H1 (cell line): Measurements from ENCODE around the gene LCORL. TPM values are rescaled to one million over a fixed set of nuclear protein-coding genes. Genes with fewer than 3 reads are reported as not detected.

Source experiments
- CTCF ChIA-PET: fragments of 300-600 bp; sonication (Branson Sonifier 250); formaldehyde crosslinking; loops from one replicate; lab custom pipeline; 2021; ENCODE audit not compliant: partially characterized antibody; lab: Charles Lee
- POLR2A ChIA-PET: fragments of 300-600 bp; sonication (Branson Sonifier 250); formaldehyde crosslinking; loops from one replicate; lab custom pipeline; 2021; ENCODE audit warnings: inconsistent platforms; ENCODE audit not compliant: partially characterized antibody; lab: Charles Lee
- DNase-seq, 2 experiments: peaks; one replicate each; pipeline versions ENCODE4 v3.0.0 to v3.0.0-alpha.2; 2010 to 2022; ENCODE audit warnings: low spot score in 2 of 2, low read depth in 1 of 2, mixed read lengths in 1 of 2
- FAIRE-seq: peaks from 2 replicates; lab custom pipeline; 2011; peaks lifted over from hg19 to GRCh38; lab: Jason Lieb, UNC
- H2AFZ ChIP-seq: 2 replicates; pipeline ENCODE4 v1.8.1; 2012; ENCODE audit warnings: low read length, inconsistent platforms
- H2AK5ac ChIP-seq: 2 replicates; pipeline ENCODE4 v1.6.1; 2013; ENCODE audit warnings: low read depth, low read length
- H2BK120ac ChIP-seq: replicated peaks from 2 replicates; pipeline ENCODE3; 2013; ENCODE audit warnings: low read depth, low read length, inconsistent platforms
- H2BK12ac ChIP-seq: 2 replicates; pipeline ENCODE4 v1.6.1; 2013; ENCODE audit warnings: low read depth, low read length
- H2BK15ac ChIP-seq: 2 replicates; pipeline ENCODE4 v1.6.1; 2013; ENCODE audit warnings: low read length
- H2BK20ac ChIP-seq: 2 replicates; pipeline ENCODE4 v1.6.1; 2013; ENCODE audit warnings: low read length
- H2BK5ac ChIP-seq: 2 replicates; pipeline ENCODE4 v1.6.1; 2013; ENCODE audit warnings: low read depth, low read length
- H3K14ac ChIP-seq: 2 replicates; pipeline ENCODE4 v1.6.1; 2013; ENCODE audit warnings: inconsistent platforms; ENCODE audit not compliant: insufficient read length
- H3K18ac ChIP-seq: 2 replicates; pipeline ENCODE4 v1.6.1; 2013; ENCODE audit warnings: low read length; ENCODE audit errors: extremely low read depth
- H3K23ac ChIP-seq: 2 replicates; pipeline ENCODE4 v1.6.1; 2013; ENCODE audit warnings: inconsistent platforms; ENCODE audit not compliant: insufficient read length
- H3K23me2 ChIP-seq: 2 replicates; pipeline ENCODE4 v1.6.1; 2013; ENCODE audit warnings: low read depth, low read length
- H3K27ac ChIP-seq: 2 replicates; pipeline ENCODE4 v1.6.1; 2011; ENCODE audit warnings: low read depth, low read length, inconsistent platforms
- H3K27me3 ChIP-seq, 4 experiments: replicated peaks in 1 of 4; 1 replicate in 1 of 4; 2 replicates in 3 of 4; pipeline versions ENCODE4 v1.6.1 to v1.8.1; 2011 to 2013; ENCODE audit warnings: low read length in 3 of 4, mild to moderate bottlenecking in 3 of 4, inconsistent platforms in 2 of 4, mixed read lengths in 2 of 4, moderate library complexity in 1 of 4; ENCODE audit not compliant: control insufficient read depth in 3 of 4, insufficient read depth in 3 of 4; ENCODE audit errors: extremely low read depth in 1 of 4
- H3K36me3 ChIP-seq, 4 experiments: 2 replicates each; pipeline versions ENCODE4 v1.6.1 to v1.8.1; 2011 to 2013; ENCODE audit warnings: mild to moderate bottlenecking in 4 of 4, low read length in 3 of 4, moderate library complexity in 2 of 4, control low read depth in 1 of 4, inconsistent platforms in 1 of 4; ENCODE audit not compliant: insufficient read depth in 4 of 4, control insufficient read depth in 2 of 4
- H3K4ac ChIP-seq: replicated peaks from 2 replicates; pipeline ENCODE3; 2013; ENCODE audit warnings: low read length, low read depth, mixed read lengths, inconsistent platforms; ENCODE audit not compliant: insufficient read length
- H3K4me1 ChIP-seq, 4 experiments: replicated peaks in 1 of 4; 1 replicate in 1 of 4; 2 replicates in 3 of 4; pipeline versions ENCODE4 v1.6.1 to v1.8.1; 2011 to 2013; ENCODE audit warnings: low read length in 3 of 4, inconsistent platforms in 2 of 4, mixed read lengths in 1 of 4; ENCODE audit not compliant: insufficient read depth in 4 of 4, control insufficient read depth in 3 of 4
- H3K4me2 ChIP-seq, 2 experiments: 2 replicates each; pipeline versions ENCODE4 v1.6.1 to v1.8.1; 2011 to 2013; ENCODE audit warnings: low read depth in 2 of 2, low read length in 2 of 2, control low read depth in 1 of 2, inconsistent platforms in 1 of 2, mild to moderate bottlenecking in 1 of 2; ENCODE audit not compliant: insufficient read depth in 1 of 2
- H3K4me3 ChIP-seq, 4 experiments: fragments of 200-600, 300-600 bp in 1 of 4; sonication (generic), shearing (Covaris generic), sonication (Bioruptor Twin) in 1 of 4; 2 replicates each; pipeline versions ENCODE4 v1.5.1 to v1.8.1; 2011 to 2016; ENCODE audit warnings: low read length in 4 of 4, low read depth in 3 of 4, control low read depth in 2 of 4, inconsistent platforms in 2 of 4, mild to moderate bottlenecking in 2 of 4, mixed read lengths in 1 of 4, moderate library complexity in 1 of 4; ENCODE audit not compliant: insufficient read depth in 2 of 4; ENCODE audit errors: extremely low read depth in 1 of 4
- H3K56ac ChIP-seq: replicated peaks from 2 replicates; pipeline ENCODE3; 2013; ENCODE audit warnings: low read depth, mild to moderate bottlenecking, mixed read lengths, low read length, inconsistent platforms; ENCODE audit not compliant: insufficient read length
- H3K79me1 ChIP-seq: 2 replicates; pipeline ENCODE4 v1.6.1; 2013; ENCODE audit warnings: low read depth, low read length, control low read depth
- H3K79me2 ChIP-seq, 2 experiments: 2 replicates each; pipeline versions ENCODE4 v1.6.1 to v1.8.1; 2012 to 2013; ENCODE audit warnings: low read length in 2 of 2, mild to moderate bottlenecking in 2 of 2, inconsistent platforms in 1 of 2; ENCODE audit not compliant: insufficient read depth in 2 of 2, control insufficient read depth in 1 of 2
- H3K9ac ChIP-seq, 4 experiments: replicated peaks in 1 of 4; 1 replicate in 1 of 4; 2 replicates in 3 of 4; pipeline versions ENCODE4 v1.6.1 to v1.8.1; 2011 to 2013; ENCODE audit warnings: low read depth in 3 of 4, low read length in 3 of 4, control low read depth in 2 of 4, mild to moderate bottlenecking in 2 of 4, moderate library complexity in 2 of 4, inconsistent platforms in 1 of 4; ENCODE audit errors: extremely low read depth in 1 of 4
- H3K9me3 ChIP-seq, 2 experiments: 2 replicates each; pipeline versions ENCODE4 v1.6.1 to v1.8.1; 2012 to 2013; ENCODE audit warnings: mild to moderate bottlenecking in 2 of 2, moderate library complexity in 2 of 2, control low read depth in 1 of 2, inconsistent platforms in 1 of 2, low read depth in 1 of 2, low read length in 1 of 2, mixed read lengths in 1 of 2; ENCODE audit not compliant: insufficient read depth in 2 of 2
- H4K20me1 ChIP-seq, 2 experiments: replicated peaks in 1 of 2; 2 replicates each; pipeline versions ENCODE3 to v1.8.1; 2011 to 2013; ENCODE audit warnings: inconsistent platforms in 2 of 2, low read length in 2 of 2, mild to moderate bottlenecking in 1 of 2; ENCODE audit not compliant: insufficient read depth in 2 of 2, control insufficient read depth in 1 of 2
- H4K5ac ChIP-seq: 2 replicates; pipeline ENCODE4 v1.6.1; 2013; ENCODE audit warnings: low read length, low read depth, mixed read lengths, inconsistent platforms; ENCODE audit not compliant: insufficient read length
- H4K8ac ChIP-seq: 2 replicates; pipeline ENCODE4 v1.8.0; 2013; ENCODE audit warnings: mild to moderate bottlenecking, moderate library complexity, low read length, inconsistent platforms; ENCODE audit not compliant: insufficient read depth; ENCODE audit errors: extremely low read depth
- H4K91ac ChIP-seq: replicated peaks from 2 replicates; pipeline ENCODE3; 2013; ENCODE audit warnings: low read length, mixed read lengths, inconsistent platforms; ENCODE audit not compliant: insufficient read length
- CTBP2 ChIP-seq: IDR thresholded peaks from 2 replicates; pipeline ENCODE4 v1.7.0; 2011; ENCODE audit warnings: borderline replicate concordance, mild to moderate bottlenecking, moderate library complexity, mixed read lengths, low read length; ENCODE audit not compliant: insufficient read depth, insufficient read length
- NRF1 ChIP-seq: IDR thresholded peaks from 2 replicates; pipeline ENCODE4 v1.6.1; 2011; ENCODE audit warnings: mild to moderate bottlenecking, low read depth, low read length, improper control_type of control experiment
- TCF12 ChIP-seq: IDR thresholded peaks from 2 replicates; pipeline ENCODE4 v1.6.1; 2011; ENCODE audit warnings: low read depth, mild to moderate bottlenecking, low read length
- WGBS, 2 experiments: shearing (Covaris generic) in 1 of 2; methylation state at CpG; one replicate each; pipeline versions ENCODE4 v1.1.6 to v1.1.7; 2013 to 2015; ENCODE audit warnings: low lambda C conversion rate in 2 of 2, mixed read lengths in 2 of 2, inconsistent platforms in 1 of 2, low coverage in 1 of 2, missing lambda C conversion rate in 1 of 2; ENCODE audit not compliant: insufficient replicate concordance in 2 of 2, insufficient coverage in 1 of 2, insufficient read length in 1 of 2; ENCODE audit errors: extremely low coverage in 1 of 2, missing lambda C conversion rate in 1 of 2; 5-methylcytosine and 5-hydroxymethylcytosine counted together
- polyA plus RNA-seq, 7 experiments: library from polyadenylated mRNA; depleted of rRNA in 3 of 7; stranded (reverse) in 5 of 7; unstranded in 2 of 7; fragments of >200 nt in 5 of 7; fragments of 200-250 nt in 2 of 7; gene quantifications; 1 replicate in 5 of 7; 2 replicates in 1 of 7; 4 replicates in 1 of 7; pipeline versions ENCODE4 v1.2.1 to v1.2.3, GENCODE V29; 2011 to 2013; ENCODE audit warnings: missing spikeins in 2 of 7, mixed read lengths in 2 of 7
- total RNA-seq: library from RNA; stranded (reverse); fragmentation: NEBNext Ultra II Directional; extraction: Animal tissue kit (Norgen Biotek cat#: 25700); gene quantifications from 2 replicates; pipeline ENCODE4 v1.2.1, GENCODE V29; 2021
- TF ChIP-seq, protein P1 (sequence below): IDR thresholded peaks from 2 replicates; pipeline ENCODE4 v1.6.1; 2011; ENCODE audit warnings: low read length, improper control_type of control experiment

LCORL gene
- total and polyA plus RNA-seq, 2 of the 8 experiments (the other 6 are each of a cell fraction or from before 2014, with no cell fraction given), result 2.2 to 19.2 TPM

DNA sequence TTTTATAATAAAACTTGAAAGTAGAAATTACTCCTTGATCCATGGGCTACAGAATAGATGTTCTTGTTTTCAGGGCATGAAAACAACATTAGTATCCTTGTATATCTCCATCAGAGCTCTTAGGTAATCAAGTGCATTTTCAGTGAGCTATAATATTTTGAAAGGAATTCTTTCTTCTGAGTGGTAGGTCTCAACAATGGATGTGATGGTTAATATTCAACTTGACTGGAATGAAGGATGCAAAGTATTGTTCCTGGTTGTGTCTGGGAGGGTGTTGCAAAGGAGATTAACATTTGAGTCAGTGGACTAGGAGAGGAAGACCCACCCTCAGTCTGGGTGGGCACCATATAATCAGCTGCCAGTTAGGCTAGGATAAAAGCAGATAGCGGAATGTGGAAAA, 100.1 kb downstream of the LCORL start:
- Histone ChIP-seq H3K4ac (no peak overlapping the region), H3K9ac (no peak overlapping the region), H3K4me1 (no peaks in the 10 kb centered on the region), H2BK12ac (no peak overlapping the region), H3K27me3 (no peaks in the 10 kb centered on the region), H3K4me3 (no peak overlapping the region), H3K9me3 (no peaks in the 10 kb centered on the region), H3K56ac (no peak overlapping the region), H3K36me3 (no peaks in the 10 kb centered on the region), H3K4me2 (no peak overlapping the region), H4K20me1 (no peaks in the 10 kb centered on the region), H3K79me2 (no peaks in the 10 kb centered on the region), H3K23ac (no peak overlapping the region), H2BK20ac (no peak overlapping the region), H4K8ac (no peak overlapping the region), H2BK15ac (no peak overlapping the region), H3K79me1 (no peaks in the 10 kb centered on the region), H3K14ac (no peak overlapping the region), H4K91ac (no peak overlapping the region), H3K27ac (no peak overlapping the region), H2BK5ac (no peak overlapping the region), H4K5ac (no peak overlapping the region), H2AK5ac (no peak overlapping the region), H3K18ac (no peak overlapping the region), H2AFZ (no peak overlapping the region), H3K23me2 (no peaks in the 10 kb centered on the region), H2BK120ac (no peak overlapping the region)
- no peak for TF ChIP-seq NRF1
- no peak for TF ChIP-seq CTBP2
- TF ChIP-seq, protein P1, sequence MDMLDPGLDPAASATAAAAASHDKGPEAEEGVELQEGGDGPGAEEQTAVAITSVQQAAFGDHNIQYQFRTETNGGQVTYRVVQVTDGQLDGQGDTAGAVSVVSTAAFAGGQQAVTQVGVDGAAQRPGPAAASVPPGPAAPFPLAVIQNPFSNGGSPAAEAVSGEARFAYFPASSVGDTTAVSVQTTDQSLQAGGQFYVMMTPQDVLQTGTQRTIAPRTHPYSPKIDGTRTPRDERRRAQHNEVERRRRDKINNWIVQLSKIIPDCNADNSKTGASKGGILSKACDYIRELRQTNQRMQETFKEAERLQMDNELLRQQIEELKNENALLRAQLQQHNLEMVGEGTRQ, result no peak
- no peak for TF ChIP-seq TCF12
- no peak for DNase-seq
- ChIA-PET POLR2A (no interaction called here), CTCF (no interaction called here)
- FAIRE-seq, result no peak
- 100% methylated on average over 1 of the region's 1 CpG; no CpG with 5 or more reads in 1 of the 2 experiments for WGBS, 2 experiments
